GM19395 (cell line): ENCODE data around the gene PF4V1.
A peak's percentile ranks its signal among the peaks of the same experiment; 100 is the strongest.

ENCODE experiments used
- ATAC-seq: cut with Tn5 transposase; IDR thresholded peaks from one replicate; pipeline ENCODE4 v1.9.1; 2021; ENCODE audit warnings: mild to moderate bottlenecking, moderate library complexity; ENCODE audit not compliant: unreplicated experiment

PF4V1 gene

GRCh38 chr4:73844806-73845205, 8.3 kb upstream of the PF4V1 start:
- no peak for ATAC-seq

GRCh38 chr4:73847526-73848182, 5.4 kb upstream of the PF4V1 start:
- no peak for ATAC-seq

DNA sequence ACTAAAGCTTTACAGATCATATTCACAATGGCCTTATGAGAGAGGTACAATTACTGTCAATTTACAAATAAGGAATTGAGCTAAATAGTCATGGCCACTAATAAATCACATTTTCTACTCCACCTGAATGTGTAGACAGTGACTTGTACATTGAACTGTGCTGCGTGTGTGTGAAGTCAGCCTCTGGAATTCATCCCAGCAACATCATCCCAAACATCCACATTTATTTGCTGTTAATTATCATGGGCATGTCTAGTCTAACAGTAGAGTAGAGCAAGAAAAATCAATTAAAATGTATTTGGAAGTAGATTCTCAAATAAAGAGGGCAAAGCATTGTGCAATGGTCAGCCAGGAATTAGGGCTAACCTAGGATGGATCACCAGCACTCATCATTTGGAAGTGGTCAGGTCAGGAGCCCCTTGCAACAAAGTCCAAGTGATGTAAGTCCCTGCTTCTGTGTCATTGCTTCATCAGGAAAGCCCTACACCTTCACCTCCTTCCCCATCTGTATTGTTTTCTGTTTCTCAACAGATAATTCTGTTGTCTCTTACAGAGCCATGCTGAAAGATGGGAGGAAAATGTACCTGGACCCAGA, 4.8 kb upstream of the PF4V1 start:
- ATAC-seq = no peak

DNA sequence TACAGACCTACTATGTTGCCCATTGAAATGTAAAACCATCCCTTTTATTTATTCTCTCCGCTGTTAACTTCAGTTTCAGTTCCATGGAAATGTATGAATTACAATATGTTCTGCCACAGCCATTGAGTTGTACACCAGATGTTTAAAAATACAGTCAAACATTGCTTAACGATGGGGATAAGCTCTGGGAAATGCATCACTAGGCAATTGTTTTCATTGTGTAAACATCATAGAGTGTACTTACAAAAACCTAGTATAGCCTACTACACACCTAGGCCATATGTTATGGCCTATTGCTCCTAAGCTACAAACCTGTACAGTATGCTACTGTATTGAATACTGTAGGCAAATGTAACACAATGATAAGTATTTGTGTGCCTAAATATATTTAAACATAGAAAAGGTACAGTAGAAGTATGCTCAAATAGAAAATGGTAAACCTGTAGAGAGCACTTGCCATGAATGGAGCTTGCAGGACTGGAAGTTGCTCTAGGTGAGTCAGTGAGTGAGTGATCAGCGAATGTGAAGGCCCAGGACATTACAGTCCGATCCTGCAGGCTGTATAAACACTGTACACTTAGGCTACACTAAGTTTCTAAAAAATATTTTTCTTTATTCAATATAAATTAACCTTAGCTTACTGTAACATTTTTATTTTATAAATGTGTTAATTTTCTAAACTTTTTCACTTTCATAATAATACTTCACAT, 2.7 kb upstream of the PF4V1 start:
- no peak for ATAC-seq

- ATAC-seq = no peak
These were observed 1.8 kb upstream of the PF4V1 start for GRCh38 chr4:73851293-73851692.

DNA sequence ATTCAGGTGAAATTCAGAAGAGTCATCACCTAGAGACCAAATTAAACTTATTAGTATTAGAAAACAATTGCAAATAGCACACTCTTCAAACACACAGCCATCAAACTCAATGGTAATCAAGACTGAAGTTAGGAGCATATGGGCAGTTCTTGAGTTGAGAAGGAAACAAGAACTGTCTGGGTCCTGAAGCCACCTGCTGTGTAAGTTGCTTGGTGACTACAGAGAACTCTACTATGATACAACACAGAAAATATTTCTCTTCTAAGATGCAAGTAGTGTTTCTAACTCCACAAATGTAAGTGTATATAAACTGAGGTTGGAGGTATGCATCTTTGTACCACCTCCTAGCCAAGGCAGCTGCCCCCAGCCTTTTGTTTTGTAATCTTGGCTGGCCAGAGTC, 325 bp upstream of the PF4V1 start:
- ATAC-seq = no peak

DNA sequence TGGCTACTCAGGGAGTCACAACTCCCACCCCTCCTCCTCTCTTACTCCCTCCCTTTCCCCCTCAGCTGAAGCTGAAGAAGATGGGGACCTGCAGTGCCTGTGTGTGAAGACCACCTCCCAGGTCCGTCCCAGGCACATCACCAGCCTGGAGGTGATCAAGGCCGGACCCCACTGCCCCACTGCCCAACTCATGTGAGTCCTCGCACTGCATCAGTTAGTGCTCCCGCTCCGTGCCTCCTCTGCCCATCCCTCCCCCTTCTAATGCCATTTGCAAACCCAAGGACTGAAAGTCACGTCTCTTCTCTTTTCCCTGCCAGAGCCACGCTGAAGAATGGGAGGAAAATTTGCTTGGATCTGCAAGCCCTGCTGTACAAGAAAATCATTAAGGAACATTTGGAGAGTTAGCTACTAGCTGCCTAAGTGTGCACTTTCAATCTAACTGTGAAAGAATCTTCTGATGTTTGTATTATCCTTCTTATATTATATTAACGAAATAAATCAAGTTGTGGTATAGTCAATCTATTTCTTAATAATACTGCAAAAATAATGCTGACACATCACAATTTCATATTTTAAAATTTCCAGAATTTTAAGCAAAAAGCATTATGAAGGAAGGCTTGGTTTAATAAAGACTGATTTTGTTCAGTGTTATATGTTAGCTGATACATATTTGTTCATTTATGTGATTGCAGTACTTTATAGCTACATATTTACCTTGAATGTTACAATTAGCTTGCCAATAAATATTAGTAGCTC, 800 bp downstream of the PF4V1 start:
- no peak for ATAC-seq

DNA sequence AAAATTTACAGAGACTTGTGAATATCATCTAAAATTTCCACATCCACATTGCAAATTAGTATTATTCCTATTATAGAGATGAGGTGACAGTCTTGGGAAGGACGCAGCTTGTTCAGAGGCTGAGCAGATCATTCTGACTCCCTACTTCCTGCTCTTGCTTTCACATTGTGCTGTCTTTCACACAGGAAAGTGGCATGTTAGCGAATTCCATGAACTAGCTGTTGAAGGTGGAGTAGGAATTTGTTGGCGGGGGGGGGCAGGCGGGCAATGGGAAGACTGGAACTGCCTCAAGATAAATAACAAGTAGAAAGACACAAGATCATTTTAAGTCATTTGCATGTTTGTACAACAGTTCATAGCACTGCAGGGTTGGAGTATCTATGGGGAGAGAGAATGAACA, 2.3 kb downstream of the PF4V1 start:
- ATAC-seq = no peak

- ATAC-seq = no peak
These were observed 3.4 kb downstream of the PF4V1 start for GRCh38 chr4:73856518-73856917.

- ATAC-seq = no peak
These were observed 6.6 kb downstream of the PF4V1 start for GRCh38 chr4:73859614-73860088.

DNA sequence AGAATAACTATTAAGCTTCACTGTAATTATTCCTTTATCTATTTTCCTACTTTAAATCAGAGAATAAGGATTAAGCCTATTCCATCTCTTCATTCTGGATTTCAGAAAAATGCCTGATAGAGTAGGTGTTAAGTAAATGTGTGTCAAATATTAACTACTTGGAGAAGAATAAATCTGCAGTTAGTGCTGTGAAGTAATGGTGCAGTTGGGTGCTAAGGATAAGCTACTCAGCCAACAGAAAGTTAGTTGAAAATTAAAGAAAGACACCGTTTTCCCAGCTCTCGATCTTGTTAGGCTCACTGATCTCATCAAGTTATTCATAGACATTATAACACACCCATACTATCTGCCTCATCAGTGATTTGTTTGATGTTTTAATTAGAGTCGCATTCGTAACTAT, 7.1 kb downstream of the PF4V1 start:
- ATAC-seq = no peak

GRCh38 chr4:73860917-73861316, 7.8 kb downstream of the PF4V1 start:
- ATAC-seq = no peak

DNA sequence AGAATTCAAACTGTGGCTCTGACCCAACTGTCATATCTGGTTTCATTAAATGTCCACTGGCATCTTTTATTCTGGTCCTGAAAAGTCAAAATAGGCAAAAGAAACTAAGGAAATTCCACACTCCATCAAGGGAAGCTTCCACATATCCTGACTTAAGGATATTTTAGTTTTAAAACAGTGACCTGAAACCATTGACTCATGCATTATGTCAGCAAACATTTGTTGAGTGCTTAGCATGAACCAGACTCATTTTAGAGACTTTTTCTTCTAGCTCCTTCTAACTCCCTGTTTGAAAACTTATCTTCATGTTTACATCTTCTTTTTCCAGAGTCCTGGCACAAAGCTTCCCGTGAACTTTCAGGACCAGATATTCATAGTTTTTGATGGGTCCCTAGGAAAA, 9.2 kb downstream of the PF4V1 start:
- ATAC-seq = no peak

GRCh38 chr4:73864365-73864764, 11.3 kb downstream of the PF4V1 start:
- ATAC-seq = no peak

DNA sequence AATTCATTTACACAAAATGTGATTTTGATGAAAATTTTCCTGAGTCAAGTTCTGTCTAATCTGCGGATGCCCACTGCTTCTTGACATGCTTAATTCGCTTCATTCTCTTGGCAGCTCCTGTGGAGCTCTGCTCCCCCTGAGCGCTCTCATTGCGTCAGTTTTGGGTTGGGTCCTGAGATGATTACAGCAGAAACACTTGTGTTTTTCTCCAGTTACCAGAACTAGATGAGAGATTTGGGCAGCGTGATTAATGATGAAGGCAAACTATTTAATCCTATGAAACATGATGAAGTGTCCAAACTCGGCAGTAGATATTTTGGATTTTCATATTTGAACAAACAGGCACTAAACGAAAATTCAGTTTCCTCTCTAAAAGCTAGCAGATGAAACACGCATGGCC, 11.9 kb downstream of the PF4V1 start:
- no peak for ATAC-seq

DNA sequence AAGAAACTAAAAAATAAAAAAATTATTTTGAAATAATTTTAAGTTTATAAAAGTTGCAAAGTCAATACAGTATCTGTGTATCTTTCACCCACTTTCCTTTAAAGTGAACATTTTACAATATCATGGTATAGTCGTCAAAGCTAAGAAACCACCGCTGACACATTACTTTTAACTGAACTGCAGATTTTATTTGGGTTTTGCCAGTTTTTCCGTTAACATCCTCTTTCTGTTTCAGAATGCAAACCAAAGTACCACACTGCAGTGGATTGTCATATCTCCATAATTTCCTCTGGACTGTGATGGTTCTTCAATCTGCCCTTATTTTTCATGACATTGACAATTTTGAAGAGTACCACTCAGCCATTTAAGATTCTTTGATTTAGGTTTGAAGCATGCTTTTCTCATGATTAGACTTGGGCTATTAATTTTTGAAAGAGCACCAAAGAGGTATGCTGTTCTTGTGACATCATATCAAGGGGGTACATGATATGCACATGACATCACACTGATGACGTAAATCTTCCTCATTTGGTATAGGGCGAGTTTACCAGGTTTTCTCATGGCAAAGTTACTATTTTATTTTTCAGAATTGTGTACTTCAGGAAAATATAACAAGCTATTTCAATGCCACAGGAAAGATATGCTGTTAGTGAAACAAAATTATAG, 12.5 kb downstream of the PF4V1 start:
- no peak for ATAC-seq

- no peak for ATAC-seq
These were observed 13.2 kb downstream of the PF4V1 start for GRCh38 chr4:73866246-73866645.

DNA sequence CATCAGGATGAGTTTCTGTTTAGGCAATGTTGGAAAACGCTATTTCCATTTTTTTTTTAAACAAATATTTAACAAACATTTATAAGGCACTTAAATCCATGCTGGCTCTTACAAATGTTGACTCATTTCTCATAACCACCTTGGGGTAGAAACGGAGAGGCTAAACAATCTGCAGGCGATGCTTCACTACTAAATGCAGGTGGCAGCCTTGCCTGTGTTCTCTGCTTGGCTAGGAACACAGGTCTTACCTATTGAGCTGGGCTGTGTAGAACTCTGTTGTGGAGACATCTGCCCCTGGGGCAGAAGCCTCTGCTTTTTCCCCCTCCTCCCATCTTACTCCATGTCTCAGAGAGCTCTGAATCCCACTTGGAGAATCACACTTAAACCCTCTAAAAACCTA, 14.7 kb downstream of the PF4V1 start:
- no peak for ATAC-seq

DNA sequence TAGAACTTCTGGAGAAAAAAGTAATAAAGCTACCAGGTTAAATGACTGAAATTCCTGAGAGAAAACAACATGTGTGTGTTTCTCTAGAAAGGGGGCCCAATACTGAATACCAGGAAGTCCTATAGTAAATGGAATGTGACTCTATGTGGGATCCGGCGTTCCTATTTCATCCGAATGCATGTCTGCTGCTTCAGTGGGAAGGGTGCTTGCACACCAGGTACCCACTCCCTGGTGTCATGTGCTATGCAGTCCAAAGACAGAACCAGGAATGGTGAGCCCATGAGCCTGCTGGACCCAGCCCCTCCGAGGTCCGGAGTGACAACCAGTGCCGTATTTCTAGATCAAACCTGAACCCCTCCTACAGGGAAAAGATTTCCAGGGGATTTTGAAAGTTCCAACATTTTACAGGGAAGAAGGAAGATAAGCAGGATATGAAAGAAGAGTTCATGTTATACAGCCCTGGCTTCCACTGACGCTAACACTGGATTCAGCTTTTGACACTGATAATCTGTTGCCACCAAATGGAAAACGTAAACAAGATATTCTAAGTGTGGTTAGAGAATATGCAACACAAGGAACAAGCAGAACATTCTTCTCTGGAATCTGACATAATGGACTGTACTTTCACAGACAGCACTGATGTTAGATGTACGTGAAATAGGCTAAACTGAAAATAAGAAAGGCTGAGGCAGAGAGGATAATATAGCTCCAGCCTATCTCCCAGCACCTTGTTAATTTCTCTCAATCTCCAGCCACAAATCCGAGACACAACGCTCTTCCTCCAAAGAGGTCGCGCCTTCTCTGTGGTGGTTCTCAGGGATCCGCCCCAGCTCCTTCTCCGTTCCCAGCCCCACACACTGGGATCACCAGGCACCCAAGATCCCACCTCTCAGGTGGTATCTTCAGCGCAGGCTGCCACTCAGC, 15.4 kb downstream of the PF4V1 start:
- ATAC-seq = peak; percentile 15
